Astrocyte (in vitro differentiated cells and primary cell): ENCODE data around the gene S100A6. TPM values are rescaled to one million over a fixed set of nuclear protein-coding genes. Genes with fewer than 3 reads are reported as not detected.
A peak's percentile ranks its signal among the peaks of the same experiment; 100 is the strongest.

Source experiments
- DNase-seq: peaks from one replicate; pipeline ENCODE4 v3.0.0-alpha.2; 2010; ENCODE audit warnings: low read depth
- FAIRE-seq: peaks from 2 replicates; lab custom pipeline; 2011; peaks lifted over from hg19 to GRCh38; lab: Jason Lieb, UNC
- H2AFZ ChIP-seq: 2 replicates; pipeline ENCODE4 v1.6.0; 2012; ENCODE audit warnings: low read depth, low read length, inconsistent platforms
- H3K27ac ChIP-seq: 2 replicates; pipeline ENCODE4 v1.5.1; 2011; ENCODE audit warnings: low read depth, low read length, inconsistent platforms
- H3K27me3 ChIP-seq: 2 replicates; pipeline ENCODE4 v1.6.0; 2011; ENCODE audit warnings: low read length, inconsistent platforms; ENCODE audit not compliant: insufficient read depth
- H3K36me3 ChIP-seq: 2 replicates; pipeline ENCODE4 v1.5.1; 2011; ENCODE audit warnings: low read length, inconsistent platforms; ENCODE audit not compliant: insufficient read depth
- H3K4me1 ChIP-seq: 2 replicates; pipeline ENCODE4 v1.5.1; 2011; ENCODE audit warnings: low read length, inconsistent platforms; ENCODE audit not compliant: insufficient read depth
- H3K4me2 ChIP-seq: 2 replicates; pipeline ENCODE4 v1.6.0; 2012; ENCODE audit warnings: low read length, inconsistent platforms
- H3K4me3 ChIP-seq: 2 replicates; pipeline ENCODE4 v1.5.1; 2011; ENCODE audit warnings: low read depth, mild to moderate bottlenecking, low read length, inconsistent platforms; ENCODE audit not compliant: insufficient read depth
- H3K79me2 ChIP-seq: 2 replicates; pipeline ENCODE4 v1.6.0; 2012; ENCODE audit warnings: mild to moderate bottlenecking, low read length, inconsistent platforms; ENCODE audit not compliant: insufficient read depth
- H3K9ac ChIP-seq: 2 replicates; pipeline ENCODE4 v1.6.0; 2012; ENCODE audit warnings: mild to moderate bottlenecking, low read length, inconsistent platforms
- H3K9me3 ChIP-seq: 2 replicates; pipeline ENCODE4 v1.5.1; 2012; ENCODE audit warnings: low read depth, mild to moderate bottlenecking, low read length, inconsistent platforms; ENCODE audit not compliant: insufficient read depth
- H4K20me1 ChIP-seq: 2 replicates; pipeline ENCODE4 v1.6.0; 2012; ENCODE audit warnings: low read length, inconsistent platforms; ENCODE audit not compliant: insufficient read depth
- H3K27ac Mint-ChIP-seq: one replicate; pipeline ENCODE4 v1.8.0; 2021; ENCODE audit warnings: mild to moderate bottlenecking, mixed read lengths; ENCODE audit not compliant: unreplicated experiment
- H3K27me3 Mint-ChIP-seq: one replicate; pipeline ENCODE4 v1.8.0; 2021; ENCODE audit warnings: low read depth, mixed read lengths; ENCODE audit not compliant: unreplicated experiment
- H3K36me3 Mint-ChIP-seq: one replicate; pipeline ENCODE4 v1.8.0; 2021; ENCODE audit warnings: low read depth, mixed read lengths; ENCODE audit not compliant: unreplicated experiment
- H3K4me1 Mint-ChIP-seq: one replicate; pipeline ENCODE4 v1.8.0; 2021; ENCODE audit warnings: low read depth, mixed read lengths; ENCODE audit not compliant: unreplicated experiment
- H3K4me3 Mint-ChIP-seq: one replicate; pipeline ENCODE4 v1.8.0; 2021; ENCODE audit warnings: mild to moderate bottlenecking, moderate library complexity, mixed read lengths; ENCODE audit not compliant: unreplicated experiment
- H3K9me3 Mint-ChIP-seq: one replicate; pipeline ENCODE4 v1.8.0; 2021; ENCODE audit warnings: mild to moderate bottlenecking, mixed read lengths; ENCODE audit not compliant: unreplicated experiment
- EZH2 ChIP-seq: IDR thresholded peaks from 2 replicates; pipeline ENCODE4 v1.6.1; 2012; ENCODE audit warnings: mild to moderate bottlenecking, low read length, inconsistent platforms; ENCODE audit not compliant: insufficient read depth
- total RNA-seq: library from RNA; stranded (reverse); gene quantifications from 2 replicates; pipeline ENCODE4 v1.2.1, GENCODE V29; 2021
- TF ChIP-seq, protein P1 (sequence below): IDR thresholded peaks from 2 replicates; pipeline ENCODE4 v1.5.1; 2011; ENCODE audit warnings: low read depth, mild to moderate bottlenecking, inconsistent platforms, low read length, moderate library complexity; ENCODE audit not compliant: insufficient read depth

Gene S100A6
- total RNA-seq, 1 donor from 2014 or later = 125 TPM

DNA sequence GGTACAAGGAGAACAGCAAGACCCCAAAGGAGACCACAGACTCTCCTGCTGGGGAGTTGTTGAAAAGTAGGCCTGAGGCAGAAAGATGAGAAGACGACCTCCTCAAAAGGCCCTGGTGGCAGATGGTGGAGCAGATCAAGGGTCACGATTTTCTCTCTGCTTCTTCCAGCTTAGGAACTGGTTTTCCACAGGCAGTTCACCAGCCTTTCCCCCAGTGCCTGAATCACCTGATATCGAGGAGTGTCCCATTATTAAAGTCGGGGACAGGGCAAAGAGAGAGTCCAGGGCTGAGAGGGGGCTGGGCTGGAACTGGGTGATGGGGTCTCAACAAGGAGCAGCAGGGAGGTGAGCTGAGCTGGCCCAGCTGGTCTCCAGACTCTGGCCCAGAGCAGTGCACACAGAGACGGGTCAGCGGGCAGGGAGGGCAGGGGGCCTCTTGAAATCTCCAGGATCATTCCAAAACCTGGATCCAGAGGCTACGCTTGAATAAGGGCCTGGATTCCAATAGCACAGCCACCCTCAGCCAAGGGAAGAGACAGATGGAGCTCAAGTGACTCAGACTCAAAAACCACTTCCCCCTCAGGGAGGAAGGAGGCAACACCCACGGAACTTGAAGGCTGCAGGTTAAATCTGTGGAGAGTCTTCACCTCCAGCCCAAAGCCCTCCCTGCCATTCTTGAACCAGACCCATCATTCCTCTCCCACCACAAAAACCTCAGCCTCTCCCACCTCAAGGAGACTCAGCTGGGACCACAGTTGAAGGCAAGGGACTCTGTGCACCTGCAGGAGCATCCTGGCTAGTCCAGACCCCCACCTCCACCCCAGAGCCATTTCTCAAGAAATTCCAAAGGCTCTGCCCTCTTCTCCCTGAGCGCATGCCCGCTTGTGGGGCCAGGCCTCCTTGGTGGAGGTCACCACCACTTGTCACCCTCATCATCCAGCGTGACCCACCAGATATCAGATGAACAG is 4.9 kb upstream of the S100A6 start, which contains the start of gene S100A5:
S100A5 (minus strand) TSS at position 541 of the 968 bp plus-strand sequence. CDS start 743 bp downstream, outside the sequence.
- no peak within 1 kb of the TSS for H3K9ac ChIP-seq
- Mint-ChIP-seq H3K27ac (peak within 1 kb of the TSS; percentile 72), H3K36me3 (peaks cover 2% of the 10 kb centered on the region), H3K27me3 (no peaks in the 10 kb centered on the region), H3K4me1 (peaks cover 58% of the 10 kb centered on the region), H3K4me3 (no peak within 1 kb of the TSS), H3K9me3 (no peaks in the 10 kb centered on the region)
- no peak within 1 kb of the TSS for H3K4me3 ChIP-seq
- no peaks in the 10 kb centered on the region for H3K9me3 ChIP-seq
- peaks cover 39% of the 10 kb centered on the region for H3K4me1 ChIP-seq
- DNase-seq (peak; percentile 71), FAIRE-seq (no peak)
- no peaks in the 10 kb centered on the region for H4K20me1 ChIP-seq
- H3K27me3 ChIP-seq = no peaks in the 10 kb centered on the region
- peaks cover 5% of the 10 kb centered on the region for H3K79me2 ChIP-seq
- no peak within 1 kb of the TSS for H3K27ac ChIP-seq
- peak within 1 kb of the TSS; percentile 49 for H3K4me2 ChIP-seq
- no peak for TF ChIP-seq EZH2
- TF ChIP-seq, protein P1, sequence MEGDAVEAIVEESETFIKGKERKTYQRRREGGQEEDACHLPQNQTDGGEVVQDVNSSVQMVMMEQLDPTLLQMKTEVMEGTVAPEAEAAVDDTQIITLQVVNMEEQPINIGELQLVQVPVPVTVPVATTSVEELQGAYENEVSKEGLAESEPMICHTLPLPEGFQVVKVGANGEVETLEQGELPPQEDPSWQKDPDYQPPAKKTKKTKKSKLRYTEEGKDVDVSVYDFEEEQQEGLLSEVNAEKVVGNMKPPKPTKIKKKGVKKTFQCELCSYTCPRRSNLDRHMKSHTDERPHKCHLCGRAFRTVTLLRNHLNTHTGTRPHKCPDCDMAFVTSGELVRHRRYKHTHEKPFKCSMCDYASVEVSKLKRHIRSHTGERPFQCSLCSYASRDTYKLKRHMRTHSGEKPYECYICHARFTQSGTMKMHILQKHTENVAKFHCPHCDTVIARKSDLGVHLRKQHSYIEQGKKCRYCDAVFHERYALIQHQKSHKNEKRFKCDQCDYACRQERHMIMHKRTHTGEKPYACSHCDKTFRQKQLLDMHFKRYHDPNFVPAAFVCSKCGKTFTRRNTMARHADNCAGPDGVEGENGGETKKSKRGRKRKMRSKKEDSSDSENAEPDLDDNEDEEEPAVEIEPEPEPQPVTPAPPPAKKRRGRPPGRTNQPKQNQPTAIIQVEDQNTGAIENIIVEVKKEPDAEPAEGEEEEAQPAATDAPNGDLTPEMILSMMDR = no peak
- no peaks in the 10 kb centered on the region for H3K36me3 ChIP-seq
- peak within 1 kb of the TSS; percentile 31 for H2AFZ ChIP-seq

GRCh38 chr1:153539395-153540093 is 3.8 kb upstream of the S100A6 start:
- DNase-seq (no peak), FAIRE-seq (no peak)
- no peak overlapping the region for H2AFZ ChIP-seq
- H3K9me3 ChIP-seq = no peaks in the 10 kb centered on the region
- peaks cover 50% of the 10 kb centered on the region for H3K4me1 Mint-ChIP-seq
- peaks cover 16% of the 10 kb centered on the region for H3K79me2 ChIP-seq
- H3K36me3 Mint-ChIP-seq = peaks cover 2% of the 10 kb centered on the region
- H3K27me3 ChIP-seq = no peaks in the 10 kb centered on the region
- H3K4me3 Mint-ChIP-seq = no peak overlapping the region
- H3K27ac Mint-ChIP-seq = peak overlapping the region; percentile 58
- no peaks in the 10 kb centered on the region for H3K9me3 Mint-ChIP-seq
- no peak overlapping the region for H3K4me2 ChIP-seq
- H3K4me1 ChIP-seq = peaks cover 39% of the 10 kb centered on the region
- no peaks in the 10 kb centered on the region for H4K20me1 ChIP-seq
- H3K9ac ChIP-seq = no peak overlapping the region
- no peaks in the 10 kb centered on the region for H3K27me3 Mint-ChIP-seq
- no peak overlapping the region for H3K4me3 ChIP-seq
- no peak for TF ChIP-seq EZH2
- TF ChIP-seq, protein P1 = no peak
- H3K36me3 ChIP-seq = no peaks in the 10 kb centered on the region
- H3K27ac ChIP-seq = no peak overlapping the region
